GM13976 (cell line): ENCODE data around the gene RIMS3.

Source experiments
- DNase-seq: peaks from one replicate; pipeline ENCODE4 v3.0.0; 2012; ENCODE audit warnings: low spot score
- CTCF ChIP-seq: IDR thresholded peaks from 2 replicates; pipeline ENCODE4 v1.5.1; 2012; ENCODE audit warnings: borderline replicate concordance, mild to moderate bottlenecking; ENCODE audit not compliant: insufficient read depth; ENCODE audit errors: extremely low read depth, missing control alignments, control extremely low read depth
- in situ Hi-C: fragments of 300-500 bp; cut with MboI; formaldehyde crosslinking; loops from one replicate; pipeline ENCODE4 v1.12.0; 2022; ENCODE audit warnings: low sequenced_read_pairs, mixed read lengths, inconsistent platforms; ENCODE audit not compliant: unreplicated experiment

Gene RIMS3

GRCh38 chr1:40701684-40702083 is 36.2 kb upstream of the RIMS3 start:
- no peak for TF ChIP-seq CTCF
- in situ Hi-C loops: no loop called here
- no peak for DNase-seq

DNA sequence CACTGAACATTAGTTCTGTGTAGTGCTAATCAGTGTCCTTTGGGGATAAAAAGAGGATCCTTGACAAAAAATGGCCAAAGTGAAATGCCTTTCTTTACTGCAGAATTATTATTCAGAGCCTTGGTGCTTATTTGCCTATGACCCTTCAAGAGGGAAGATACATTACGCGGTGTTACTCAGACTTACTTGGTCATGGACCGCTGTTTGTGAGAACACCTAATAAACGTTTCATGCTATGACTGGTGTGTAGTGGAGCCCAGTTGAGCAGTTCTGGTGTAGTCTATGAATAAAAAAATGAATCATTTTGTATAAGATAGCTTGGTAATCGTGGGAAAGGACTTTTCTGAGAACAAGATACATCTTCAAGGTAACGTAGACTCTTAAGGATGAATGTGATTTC is 34.3 kb upstream of the RIMS3 start:
- DNase-seq: peak; percentile 59
- in situ Hi-C loops: no loop called here
- TF ChIP-seq CTCF: no peak

- in situ Hi-C loops: no loop called here
- DNase-seq: no peak
- no peak for TF ChIP-seq CTCF
These were observed 32.0 kb upstream of the RIMS3 start for GRCh38 chr1:40697436-40697835.

DNA sequence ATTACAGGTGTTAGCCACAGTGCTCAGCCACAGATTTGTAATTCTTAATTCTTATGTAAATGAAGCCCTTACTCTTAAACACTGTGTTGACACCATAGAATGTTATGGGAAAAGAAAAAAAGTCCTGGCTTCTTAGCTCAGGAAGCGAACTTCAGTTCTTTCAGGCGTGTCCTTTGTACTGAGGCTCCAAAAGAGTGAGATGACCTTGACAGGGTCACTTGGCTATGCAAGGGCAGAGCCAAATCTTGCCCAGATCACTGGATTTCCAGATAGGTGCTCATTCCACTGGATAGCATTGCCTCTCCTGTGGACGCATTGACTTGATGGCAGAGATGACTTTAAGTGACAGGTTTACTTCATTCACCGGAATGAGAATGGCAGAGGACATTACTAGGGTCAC is 30.8 kb upstream of the RIMS3 start:
- DNase-seq: no peak
- in situ Hi-C loops: no loop called here
- no peak for TF ChIP-seq CTCF

- in situ Hi-C loops: no loop called here
- DNase-seq: no peak
- no peak for TF ChIP-seq CTCF
These were observed 28.9 kb upstream of the RIMS3 start for GRCh38 chr1:40694353-40694874.

DNA sequence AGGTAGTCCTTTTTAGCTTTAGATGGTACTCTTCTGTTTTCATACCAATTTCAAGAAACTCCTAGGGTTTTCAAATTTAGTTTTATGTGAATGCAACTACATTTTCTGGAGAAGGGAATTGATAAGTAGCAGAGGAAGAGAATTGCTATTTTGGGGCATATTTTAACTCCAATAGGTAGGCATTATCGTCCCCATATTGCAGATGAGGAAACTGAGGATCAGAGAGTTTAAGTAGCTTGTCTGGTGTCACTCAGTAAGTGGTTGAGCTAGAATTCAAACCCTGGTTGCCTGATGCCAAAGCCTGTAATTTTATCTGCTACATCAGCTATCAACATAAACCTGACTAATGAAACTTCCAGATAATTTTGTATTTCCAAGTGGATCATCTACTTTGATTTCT is 27.9 kb upstream of the RIMS3 start:
- no peak for TF ChIP-seq CTCF
- in situ Hi-C loops: no loop called here
- DNase-seq: no peak

GRCh38 chr1:40692429-40692895 is 27.0 kb upstream of the RIMS3 start:
- DNase-seq: no peak
- TF ChIP-seq CTCF: no peak

More at GRCh38 chr1:40692429-40692895, 27.0 kb upstream of the RIMS3 start:
- in situ Hi-C loops: no loop called here
